Trophoblast cell (in vitro differentiated cells and primary cell): ENCODE data around the gene A4GALT.
"Not testable (repeated sequence)": the region's sequence is repeated elsewhere in the genome, so short reads cannot be mapped to it uniquely, and the experiment has no call there.

Experiments
- DNase-seq, 2 donors: peaks; one replicate each; pipeline ENCODE4 v3.0.0-alpha.2; 2016
- H2AFZ ChIP-seq: 2 replicates; pipeline ENCODE4 v1.6.1; 2013; ENCODE audit warnings: low read length, moderate library complexity, mild to moderate bottlenecking; ENCODE audit not compliant: insufficient read depth, poor library complexity
- H2AK5ac ChIP-seq: 2 replicates; pipeline ENCODE4 v1.6.1; 2013; ENCODE audit warnings: mild to moderate bottlenecking, low read length
- H2BK120ac ChIP-seq: 2 replicates; pipeline ENCODE4 v1.6.1; 2013; ENCODE audit warnings: low read length, mild to moderate bottlenecking, moderate library complexity; ENCODE audit not compliant: insufficient read depth, poor library complexity
- H2BK12ac ChIP-seq: 2 replicates; pipeline ENCODE4 v1.6.1; 2013; ENCODE audit warnings: mild to moderate bottlenecking, low read length, moderate library complexity
- H2BK5ac ChIP-seq: 2 replicates; pipeline ENCODE4 v1.6.1; 2013; ENCODE audit warnings: low read length, low read depth, moderate library complexity, mild to moderate bottlenecking; ENCODE audit not compliant: poor library complexity
- H3K14ac ChIP-seq: 2 replicates; pipeline ENCODE4 v1.6.1; 2013; ENCODE audit warnings: mild to moderate bottlenecking, low read length
- H3K18ac ChIP-seq: 2 replicates; pipeline ENCODE4 v1.6.1; 2013; ENCODE audit warnings: mild to moderate bottlenecking, low read length
- H3K23ac ChIP-seq: 2 replicates; pipeline ENCODE4 v1.6.1; 2013; ENCODE audit warnings: low read length
- H3K27ac ChIP-seq: 2 replicates; pipeline ENCODE4 v1.5.1; 2013; ENCODE audit warnings: low read depth, mild to moderate bottlenecking, inconsistent platforms, low read length, moderate library complexity
- H3K27me3 ChIP-seq: 2 replicates; pipeline ENCODE4 v1.6.1; 2013; ENCODE audit warnings: inconsistent platforms, mild to moderate bottlenecking, low read length, moderate library complexity; ENCODE audit not compliant: insufficient read depth
- H3K36me3 ChIP-seq, 2 experiments: 1 replicate in 1 of 2; 2 replicates in 1 of 2; pipeline ENCODE4 v1.6.1; 2013; ENCODE audit warnings: low read length in 2 of 2, mild to moderate bottlenecking in 2 of 2, moderate library complexity in 1 of 2; ENCODE audit not compliant: insufficient read depth in 2 of 2, control insufficient read depth in 1 of 2
- H3K4ac ChIP-seq: 2 replicates; pipeline ENCODE4 v1.6.1; 2013; ENCODE audit warnings: low read depth, mild to moderate bottlenecking, low read length, moderate library complexity
- H3K4me1 ChIP-seq, 2 experiments: 1 replicate in 1 of 2; 2 replicates in 1 of 2; pipeline ENCODE4 v1.6.1; 2013; ENCODE audit warnings: low read length in 2 of 2, mild to moderate bottlenecking in 2 of 2, moderate library complexity in 1 of 2; ENCODE audit not compliant: insufficient read depth in 2 of 2, control insufficient read depth in 1 of 2
- H3K4me2 ChIP-seq: 2 replicates; pipeline ENCODE4 v1.6.1; 2013; ENCODE audit warnings: inconsistent platforms, mild to moderate bottlenecking, low read length, moderate library complexity
- H3K4me3 ChIP-seq: 2 replicates; pipeline ENCODE4 v1.5.1; 2013; ENCODE audit warnings: mild to moderate bottlenecking, low read depth, low read length, inconsistent platforms
- H3K79me1 ChIP-seq: one replicate; pipeline ENCODE4 v1.6.1; 2013; ENCODE audit warnings: low read length
- H3K79me2 ChIP-seq: 2 replicates; pipeline ENCODE4 v1.6.1; 2013; ENCODE audit warnings: low read length, mild to moderate bottlenecking; ENCODE audit not compliant: control insufficient read depth, insufficient read depth, poor library complexity
- H3K9ac ChIP-seq: 2 replicates; pipeline ENCODE4 v1.6.1; 2013; ENCODE audit warnings: mild to moderate bottlenecking, low read length
- H3K9me3 ChIP-seq: 2 replicates; pipeline ENCODE4 v1.6.1; 2013; ENCODE audit warnings: low read depth, mild to moderate bottlenecking, control low read depth, inconsistent platforms, low read length; ENCODE audit not compliant: insufficient read depth
- H4K12ac ChIP-seq: 2 replicates; pipeline ENCODE4 v1.6.1; 2013; ENCODE audit warnings: low read depth, mild to moderate bottlenecking, low read length, moderate library complexity
- H4K8ac ChIP-seq: 2 replicates; pipeline ENCODE4 v1.6.1; 2013; ENCODE audit warnings: low read depth, mild to moderate bottlenecking, low read length, moderate library complexity
- H4K91ac ChIP-seq: one replicate; pipeline ENCODE4 v1.6.1; 2013; ENCODE audit warnings: low read depth, mild to moderate bottlenecking, low read length, moderate library complexity
- WGBS: extraction: QIAGEN DNeasy Blood & Tissue Kit; methylation state at CpG from one replicate; pipeline ENCODE4 v1.1.7; 2013; ENCODE audit warnings: missing lambda C conversion rate; ENCODE audit not compliant: insufficient read length, insufficient coverage; ENCODE audit errors: extremely low coverage; 5-methylcytosine and 5-hydroxymethylcytosine counted together

A4GALT gene

DNA sequence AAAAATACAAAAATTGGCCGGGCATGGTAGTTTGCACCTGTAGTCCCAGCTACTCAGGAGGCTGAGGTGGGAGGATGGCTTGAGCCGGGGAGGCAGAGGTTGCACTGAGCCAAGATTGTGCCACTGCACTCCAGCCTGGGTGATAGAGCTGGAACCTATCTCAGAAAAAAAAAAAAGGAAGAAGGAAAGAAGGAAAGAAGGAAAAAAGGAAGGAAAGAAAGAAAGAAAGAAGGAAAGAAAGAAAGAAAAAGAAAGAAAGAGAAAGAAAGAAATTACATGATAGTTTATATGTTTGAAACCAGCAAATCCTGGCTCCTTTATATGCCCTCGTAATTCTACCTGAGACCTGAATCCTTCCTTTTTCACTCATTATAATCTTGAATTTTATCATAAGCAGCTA lies 54.3 kb downstream of the A4GALT start:
- not testable (repeated sequence) for H3K14ac ChIP-seq, H2BK5ac ChIP-seq, H3K4ac ChIP-seq, H3K9ac ChIP-seq, H3K4me2 ChIP-seq, H4K8ac ChIP-seq, H3K9me3 ChIP-seq, H4K12ac ChIP-seq, H3K4me3 ChIP-seq, H3K36me3 ChIP-seq, H2AK5ac ChIP-seq, H3K4me1 ChIP-seq, H2AFZ ChIP-seq, H3K79me2 ChIP-seq, H2BK120ac ChIP-seq, H3K27me3 ChIP-seq, H2BK12ac ChIP-seq, H4K91ac ChIP-seq, H3K27ac ChIP-seq, H3K79me1 ChIP-seq, DNase-seq, H3K23ac ChIP-seq, H3K18ac ChIP-seq
- no CpG with 5 or more reads among the region's 3 CpGs for WGBS

DNA sequence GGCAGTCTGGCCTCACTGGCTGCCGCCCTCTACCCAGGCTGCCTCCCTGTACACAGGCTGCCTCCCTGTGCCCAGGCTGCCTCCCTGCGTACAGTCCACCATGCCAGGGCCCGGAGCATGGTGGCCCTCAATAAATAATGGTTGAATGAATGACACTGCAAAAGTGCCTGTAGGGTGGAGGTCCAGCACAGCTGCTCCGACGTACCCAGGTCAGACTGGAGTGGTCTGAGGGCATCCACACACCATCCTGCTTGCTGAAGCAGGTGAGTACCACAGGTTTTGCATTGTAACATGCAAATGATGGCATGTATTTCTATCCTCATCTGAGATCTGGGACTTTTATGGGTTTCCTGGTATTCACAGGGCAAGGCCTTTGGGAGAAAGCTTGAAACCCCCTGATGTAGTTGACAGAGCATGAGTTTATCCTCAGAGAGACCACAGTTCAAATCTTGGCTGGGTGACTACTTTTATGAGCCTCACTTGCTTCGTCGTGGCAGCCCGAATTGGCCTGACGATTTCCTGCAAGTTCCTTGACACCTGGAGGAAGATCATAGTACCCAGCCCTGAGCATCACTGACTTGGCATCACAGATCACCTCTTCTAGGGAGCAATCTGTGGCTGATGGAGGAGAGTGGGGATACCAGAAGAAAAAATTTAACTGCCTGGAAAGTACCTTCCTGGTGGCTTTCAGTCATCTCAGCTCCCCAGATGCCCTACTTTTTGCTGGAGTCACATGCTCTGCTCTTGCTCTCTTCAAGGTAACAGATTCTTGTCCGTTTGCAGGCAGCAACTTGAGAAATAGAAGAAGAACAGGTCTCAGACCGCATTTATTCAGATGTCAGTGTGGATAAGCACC lies 55.5 kb downstream of the A4GALT start:
- Histone ChIP-seq H3K27me3 (peaks cover 7% of the 10 kb centered on the region), H3K79me2 (no peaks in the 10 kb centered on the region)
- DNase-seq, result no peak

DNA sequence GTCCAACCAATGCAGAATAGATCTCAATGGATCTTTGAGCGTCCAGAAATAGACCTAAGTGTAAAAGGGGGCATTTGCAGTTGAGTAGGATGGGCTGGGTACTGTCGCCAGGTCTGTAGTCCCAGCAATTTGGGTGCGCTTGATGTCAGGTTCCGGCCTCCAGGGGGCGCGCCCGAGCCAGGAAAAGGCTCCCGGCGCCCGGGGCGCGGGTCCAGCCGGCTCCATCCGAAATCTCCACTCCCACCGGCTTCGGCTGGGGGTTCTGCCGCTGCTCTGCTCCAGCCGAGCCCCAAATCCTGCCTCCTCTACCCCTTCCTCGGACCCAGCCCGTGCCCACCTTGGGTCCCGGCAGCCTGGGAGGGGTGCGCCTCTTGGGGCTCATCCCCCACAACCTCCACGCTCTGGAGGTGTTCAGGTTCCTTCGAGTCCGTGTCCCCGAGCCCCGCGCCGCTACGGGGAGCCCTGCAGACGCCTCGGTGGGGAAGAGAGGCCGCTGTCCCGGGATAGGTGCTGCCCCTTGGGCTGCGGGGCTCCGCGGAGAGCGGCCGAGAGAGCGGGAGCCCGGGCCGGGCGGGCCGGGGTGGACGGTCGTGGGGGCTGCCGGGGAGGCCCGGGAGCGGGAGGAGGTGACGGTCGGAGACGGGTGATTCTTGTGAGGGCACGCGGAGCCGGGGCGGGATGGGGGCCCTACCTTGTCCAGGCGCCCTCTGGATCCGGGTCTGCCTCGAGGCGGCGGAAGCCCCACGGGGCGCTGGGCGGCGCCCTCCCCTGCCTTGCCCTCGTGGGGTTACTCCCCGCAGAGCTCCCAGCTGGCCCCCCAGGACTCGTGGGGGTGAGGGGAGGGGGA lies 58.5 kb downstream of the A4GALT start:
- no peak overlapping the region for H2AK5ac ChIP-seq

More for the DNA sequence above, 55.5 kb downstream of the A4GALT start:
- H2BK5ac ChIP-seq, result no peak overlapping the region
- H4K8ac ChIP-seq, result no peak overlapping the region
- H4K91ac ChIP-seq, result no peak overlapping the region
- H3K79me1 ChIP-seq, result peaks cover 2% of the 10 kb centered on the region
- H3K18ac ChIP-seq, result no peak overlapping the region
- H3K36me3 ChIP-seq, result no peaks in the 10 kb centered on the region
- H3K23ac ChIP-seq, result no peak overlapping the region
- H3K27ac ChIP-seq, result no peak overlapping the region
- no peak overlapping the region for H4K12ac ChIP-seq
- H2BK12ac ChIP-seq, result no peak overlapping the region
- no CpG with 5 or more reads among the region's 11 CpGs for WGBS
- no peak overlapping the region for H3K14ac ChIP-seq
- H2AK5ac ChIP-seq, result no peak overlapping the region
- no peak overlapping the region for H3K4me2 ChIP-seq
- peaks cover 0 to 3% of the 10 kb centered on the region in 2 experiments for H3K4me1 ChIP-seq
- H3K9ac ChIP-seq, result no peak overlapping the region
- H2AFZ ChIP-seq, result no peak overlapping the region
- H3K4me3 ChIP-seq, result no peak overlapping the region
- no peaks in the 10 kb centered on the region for H3K9me3 ChIP-seq
- no peak overlapping the region for H3K4ac ChIP-seq
- H2BK120ac ChIP-seq, result no peak overlapping the region

DNA sequence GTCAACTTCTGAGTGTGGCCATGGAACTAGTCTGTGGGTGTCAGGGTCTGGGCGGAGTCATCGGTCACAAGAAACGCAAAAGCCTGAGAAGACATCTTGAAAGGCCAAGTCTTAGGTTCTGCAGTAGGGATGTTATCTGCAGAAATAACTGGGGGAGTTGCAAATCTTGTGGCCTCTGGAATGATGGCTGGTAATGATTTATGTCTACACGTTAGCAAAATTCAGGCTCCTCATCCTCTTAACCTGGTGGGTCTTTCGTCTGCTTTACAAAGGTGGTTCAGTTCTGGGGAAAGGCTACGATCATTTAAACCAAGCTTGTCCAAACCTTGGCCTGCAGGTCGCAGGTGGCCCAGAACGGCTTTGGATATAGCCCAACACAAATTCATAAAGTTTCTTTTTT lies 64.1 kb downstream of the A4GALT start:
- no peaks in the 10 kb centered on the region for H3K27me3 ChIP-seq
- H3K4me3 ChIP-seq, result no peak overlapping the region
- H4K8ac ChIP-seq, result no peak overlapping the region
- no peak overlapping the region for H2AK5ac ChIP-seq
- no peak overlapping the region for H2BK5ac ChIP-seq
- no peak overlapping the region for H3K27ac ChIP-seq
- H3K4ac ChIP-seq, result no peak overlapping the region
- H3K18ac ChIP-seq, result no peak overlapping the region
- H3K9ac ChIP-seq, result no peak overlapping the region
- DNase-seq, result no peak
- H3K9me3 ChIP-seq, result peaks cover 2% of the 10 kb centered on the region
- no peak overlapping the region for H3K14ac ChIP-seq
- H3K36me3 ChIP-seq, result no peaks in the 10 kb centered on the region
- no peak overlapping the region for H3K23ac ChIP-seq
- H4K12ac ChIP-seq, result no peak overlapping the region
- peaks cover 6 to 8% of the 10 kb centered on the region in 2 experiments for H3K4me1 ChIP-seq
- no peak overlapping the region for H4K91ac ChIP-seq
- H3K79me2 ChIP-seq, result no peaks in the 10 kb centered on the region
- H2AFZ ChIP-seq, result no peak overlapping the region
- WGBS, result no CpG with 5 or more reads among the region's 8 CpGs
- H3K79me1 ChIP-seq, result peaks cover 5% of the 10 kb centered on the region
- H2BK120ac ChIP-seq, result no peak overlapping the region
- H2BK12ac ChIP-seq, result no peak overlapping the region
- H3K4me2 ChIP-seq, result no peak overlapping the region

More for the DNA sequence above, 58.5 kb downstream of the A4GALT start:
- Histone ChIP-seq H3K14ac (peak overlapping the region; percentile 50), H3K4me2 (peak overlapping the region; percentile 99), H4K8ac (peak overlapping the region; percentile 33), H3K4me3 (no peak overlapping the region), H3K27me3 (peaks cover 7% of the 10 kb centered on the region), H3K36me3 (no peaks in the 10 kb centered on the region), H2BK5ac (no peak overlapping the region), H4K91ac (no peak overlapping the region), H4K12ac (no peak overlapping the region), H3K9me3 (no peaks in the 10 kb centered on the region), H3K4ac (no peak overlapping the region), H3K27ac (no peak overlapping the region), H2BK12ac (peak overlapping the region; percentile 41), H3K23ac (no peak overlapping the region), H3K79me1 (peaks cover 2% of the 10 kb centered on the region), H3K4me1 (peaks cover 0 to 3% of the 10 kb centered on the region in 2 experiments), H3K79me2 (no peaks in the 10 kb centered on the region), H3K18ac (peak overlapping the region; percentile 57), H3K9ac (no peak overlapping the region), H2BK120ac (peak overlapping the region; percentile 29), H2AFZ (peak overlapping the region; percentile 91)
- WGBS, result no CpG with 5 or more reads among the region's 68 CpGs
- peak; percentile 79 to 90 for DNase-seq
